Right atrium auricular region (tissue), 2 donors: Measurements from ENCODE around the gene PRKAG1. TPM values are rescaled to one million over a fixed set of nuclear protein-coding genes. Genes with fewer than 3 reads are reported as not detected.

Experiments used
- DNase-seq: peaks from one replicate; pipeline ENCODE4 v3.0.0-alpha.2; 2019; ENCODE audit warnings: low spot score
- H3K27ac ChIP-seq, 2 donors: fragments of 200-600 bp; sonication (generic); 1 replicate in 1 of 2; 2 replicates in 1 of 2; pipeline ENCODE4 v1.5.1; 2016 to 2019
- H3K27me3 ChIP-seq, 2 donors: fragments of 200-600 bp; sonication (generic); one replicate each; pipeline versions ENCODE4 v1.5.1 to v1.6.0; 2017 to 2019
- H3K36me3 ChIP-seq: fragments of 200-600 bp; sonication (generic); one replicate; pipeline ENCODE4 v1.5.1; 2016
- H3K4me1 ChIP-seq, 2 donors: fragments of 200-600 bp; sonication (generic); one replicate each; pipeline versions ENCODE4 v1.5.1 to v1.6.0; 2017 to 2019
- H3K4me3 ChIP-seq, 2 donors: fragments of 200-600 bp; sonication (generic); 1 replicate in 1 of 2; 2 replicates in 1 of 2; pipeline ENCODE4 v1.5.1; 2017 to 2019; ENCODE audit warnings: mild to moderate bottlenecking in 1 of 2, moderate library complexity in 1 of 2
- H3K9me3 ChIP-seq, 2 donors: fragments of 200-600 bp; sonication (generic); one replicate each; pipeline ENCODE4 v1.5.1; 2019
- total RNA-seq, 2 donors: library from RNA; depleted of rRNA; stranded (reverse); fragments of >200 nt; gene quantifications; one replicate each; pipeline ENCODE4 v1.1.0, GENCODE V29; 2016
- TF ChIP-seq, protein P1 (sequence below), 2 donors: fragments of 200-600 bp; sonication (generic); IDR thresholded peaks; one replicate each; pipeline ENCODE4 v1.5.1; 2019; ENCODE audit warnings: antibody characterized with exemption in 2 of 2

PRKAG1 gene
- total RNA-seq, 2 donors from 2014 or later = 68.5 to 74.8 TPM

DNA sequence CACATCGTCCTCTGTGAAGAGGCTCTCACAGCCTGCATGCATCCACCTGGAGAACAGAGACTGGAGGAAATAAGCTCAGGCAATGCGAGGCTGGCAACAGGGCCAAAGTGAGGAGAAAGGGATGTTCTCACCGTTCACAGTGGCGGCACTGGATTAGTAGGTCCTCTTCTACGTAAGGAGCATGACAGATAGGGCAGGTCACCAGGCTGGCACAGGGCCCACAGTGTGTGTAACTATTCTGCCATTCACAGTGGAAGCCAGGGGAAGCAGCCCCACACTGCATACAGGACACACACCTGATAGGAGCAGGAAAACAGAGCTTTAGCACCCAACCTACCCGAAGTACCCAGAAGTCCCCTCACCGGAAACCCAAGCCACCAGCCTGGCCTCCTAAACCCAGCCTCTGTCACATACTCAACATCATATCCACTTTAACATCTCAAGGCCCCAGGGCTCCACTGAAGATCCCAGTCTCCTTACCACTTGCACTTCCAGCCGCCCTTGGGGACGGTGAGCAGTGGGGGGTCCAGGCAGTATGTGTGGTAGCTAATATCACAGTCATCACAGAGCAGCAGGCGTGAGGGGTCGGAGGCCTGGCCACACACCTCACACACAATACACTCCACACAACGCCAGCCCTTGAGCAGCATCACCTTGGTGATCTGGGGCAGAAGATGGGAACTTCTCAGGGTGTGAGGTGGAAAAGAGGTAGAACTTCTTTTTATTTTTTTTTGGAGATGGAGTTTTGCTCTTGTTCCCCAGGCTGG, 27.7 kb upstream of the PRKAG1 start:
- Histone ChIP-seq H3K36me3 (peaks cover 100% of the 10 kb centered on the region), H3K4me1 (no peaks in the 10 kb centered on the region), H3K27ac (no peak overlapping the region), H3K4me3 (no peak overlapping the region), H3K9me3 (no peaks in the 10 kb centered on the region), H3K27me3 (no peaks in the 10 kb centered on the region)
- TF ChIP-seq, protein P1, sequence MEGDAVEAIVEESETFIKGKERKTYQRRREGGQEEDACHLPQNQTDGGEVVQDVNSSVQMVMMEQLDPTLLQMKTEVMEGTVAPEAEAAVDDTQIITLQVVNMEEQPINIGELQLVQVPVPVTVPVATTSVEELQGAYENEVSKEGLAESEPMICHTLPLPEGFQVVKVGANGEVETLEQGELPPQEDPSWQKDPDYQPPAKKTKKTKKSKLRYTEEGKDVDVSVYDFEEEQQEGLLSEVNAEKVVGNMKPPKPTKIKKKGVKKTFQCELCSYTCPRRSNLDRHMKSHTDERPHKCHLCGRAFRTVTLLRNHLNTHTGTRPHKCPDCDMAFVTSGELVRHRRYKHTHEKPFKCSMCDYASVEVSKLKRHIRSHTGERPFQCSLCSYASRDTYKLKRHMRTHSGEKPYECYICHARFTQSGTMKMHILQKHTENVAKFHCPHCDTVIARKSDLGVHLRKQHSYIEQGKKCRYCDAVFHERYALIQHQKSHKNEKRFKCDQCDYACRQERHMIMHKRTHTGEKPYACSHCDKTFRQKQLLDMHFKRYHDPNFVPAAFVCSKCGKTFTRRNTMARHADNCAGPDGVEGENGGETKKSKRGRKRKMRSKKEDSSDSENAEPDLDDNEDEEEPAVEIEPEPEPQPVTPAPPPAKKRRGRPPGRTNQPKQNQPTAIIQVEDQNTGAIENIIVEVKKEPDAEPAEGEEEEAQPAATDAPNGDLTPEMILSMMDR (IDR thresholded peaks at IDR 0.05) = no peak
- DNase-seq = no peak

DNA sequence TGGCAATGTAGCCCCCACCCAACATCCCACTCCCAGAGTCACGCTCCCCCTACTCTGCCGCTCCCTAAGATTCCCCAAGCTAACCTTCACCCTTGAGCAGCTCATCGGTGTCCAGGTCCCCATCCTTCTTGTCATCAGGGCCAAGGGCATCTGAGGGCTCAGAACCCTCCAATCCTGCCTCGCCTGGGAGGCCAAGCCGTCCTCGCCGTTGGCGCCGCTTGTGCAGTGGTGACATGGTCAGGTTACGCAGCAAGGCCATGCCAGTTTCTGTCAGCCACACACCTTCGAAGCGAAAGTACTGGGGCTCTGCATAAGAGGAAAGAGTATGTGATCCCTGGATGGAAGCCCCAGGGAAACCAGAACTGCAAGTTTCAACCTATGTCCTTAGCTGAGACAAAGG, 26.1 kb upstream of the PRKAG1 start:
- TF ChIP-seq, protein P1 (IDR thresholded peaks at IDR 0.05) = no peak
- Histone ChIP-seq H3K4me3 (no peak overlapping the region), H3K27me3 (no peaks in the 10 kb centered on the region), H3K9me3 (no peaks in the 10 kb centered on the region), H3K36me3 (peaks cover 100% of the 10 kb centered on the region), H3K4me1 (no peaks in the 10 kb centered on the region), H3K27ac (no peak overlapping the region)
- DNase-seq = no peak

DNA sequence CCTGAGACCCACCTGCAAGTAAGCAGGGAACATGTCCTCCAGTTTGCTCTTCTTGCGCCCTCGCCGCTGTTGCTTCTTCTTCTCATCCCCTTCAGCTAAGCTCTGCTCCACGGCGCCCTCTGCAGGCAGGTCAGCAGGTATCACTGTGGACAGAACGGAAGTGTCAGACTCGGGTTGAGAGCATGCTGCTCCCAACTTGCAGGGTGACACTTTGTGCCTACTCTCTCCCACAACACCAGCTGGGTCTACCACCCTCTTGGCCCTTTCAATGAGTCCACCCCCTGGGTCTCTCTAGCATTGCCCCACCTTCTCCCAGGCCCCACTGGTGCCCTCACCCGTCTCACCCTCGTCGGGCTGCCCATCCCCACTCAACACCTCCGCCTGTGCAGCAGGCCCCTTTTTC, 25.3 kb upstream of the PRKAG1 start:
- Histone ChIP-seq H3K4me3 (no peak overlapping the region), H3K36me3 (peaks cover 100% of the 10 kb centered on the region), H3K4me1 (no peaks in the 10 kb centered on the region), H3K27ac (no peak overlapping the region), H3K9me3 (no peaks in the 10 kb centered on the region), H3K27me3 (no peaks in the 10 kb centered on the region)
- TF ChIP-seq, protein P1 (IDR thresholded peaks at IDR 0.05) = peak; percentile 52 to 69
- no peak for DNase-seq

DNA sequence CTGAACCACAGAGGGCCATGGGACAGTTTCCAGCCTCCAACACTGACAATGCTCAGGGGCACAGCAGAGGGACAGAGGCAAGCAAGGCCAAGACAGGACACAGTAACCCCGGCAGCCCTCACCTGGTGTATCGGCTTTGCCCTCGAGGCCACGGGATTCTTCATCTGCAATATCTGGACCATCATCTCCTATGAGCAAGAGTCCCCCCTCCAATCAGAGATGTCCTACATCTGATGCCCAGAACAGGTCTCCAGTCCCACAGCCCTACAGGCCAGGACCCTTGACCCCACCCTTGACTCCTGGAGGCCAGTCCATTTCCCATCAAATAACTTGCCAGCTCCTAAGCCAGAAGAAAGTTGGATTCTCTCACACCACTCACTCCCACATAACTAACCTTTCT, 24.7 kb upstream of the PRKAG1 start:
- Histone ChIP-seq H3K4me3 (no peak overlapping the region), H3K27me3 (no peaks in the 10 kb centered on the region), H3K4me1 (no peaks in the 10 kb centered on the region), H3K9me3 (no peaks in the 10 kb centered on the region), H3K36me3 (peaks cover 100% of the 10 kb centered on the region), H3K27ac (no peak overlapping the region)
- no peak for DNase-seq
- TF ChIP-seq, protein P1 (IDR thresholded peaks at IDR 0.05) = no peak

DNA sequence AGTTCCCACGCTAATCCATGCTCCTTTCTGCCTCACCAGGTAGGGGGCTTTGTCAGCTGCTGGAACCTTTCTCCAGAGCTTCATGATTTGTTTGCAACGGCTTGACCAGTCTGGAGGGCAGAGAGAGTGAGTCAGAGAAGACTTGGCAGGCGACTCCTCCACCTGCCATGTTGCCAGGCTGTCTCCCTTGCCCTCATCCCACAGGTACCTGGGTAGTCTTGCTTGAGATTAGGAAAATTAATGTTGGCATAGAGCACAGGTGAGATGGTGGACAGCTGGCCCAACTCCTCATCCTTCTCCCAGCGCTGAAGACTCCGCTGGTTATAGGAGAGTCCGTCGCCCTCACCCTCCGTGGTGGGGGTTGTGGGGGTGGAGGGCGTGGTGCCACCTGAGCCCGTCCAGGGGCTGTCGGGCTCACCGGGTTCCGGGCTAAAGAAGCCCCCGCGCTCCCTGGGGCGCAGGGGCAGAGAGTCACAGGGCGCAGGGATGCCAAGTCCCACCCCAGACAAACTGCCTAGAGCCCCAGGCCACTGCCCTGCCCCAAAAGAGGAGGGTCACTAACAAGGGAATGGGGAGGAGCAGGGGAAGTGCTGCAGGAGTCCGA, 23.4 kb upstream of the PRKAG1 start:
- H3K36me3 ChIP-seq = peaks cover 100% of the 10 kb centered on the region
- TF ChIP-seq, protein P1 (IDR thresholded peaks at IDR 0.05) = no peak
- DNase-seq = no peak

More for the DNA sequence above, 23.4 kb upstream of the PRKAG1 start:
- H3K27me3 ChIP-seq = no peaks in the 10 kb centered on the region
- H3K4me3 ChIP-seq = no peak overlapping the region
- H3K4me1 ChIP-seq = no peaks in the 10 kb centered on the region
- H3K27ac ChIP-seq = no peak overlapping the region
- no peaks in the 10 kb centered on the region for H3K9me3 ChIP-seq
